GM23248 (cell line): Measurements from ENCODE around the gene ZNF189. TPM values are rescaled to one million over a fixed set of nuclear protein-coding genes. Genes with fewer than 3 reads are reported as not detected.

Source experiments
- DNase-seq: peaks from one replicate; pipeline ENCODE4 v3.0.0-alpha.2; 2015
- H2AFZ ChIP-seq: fragments of 200-600 bp; sonication (generic); 2 replicates; pipeline ENCODE4 v1.6.1; 2016; ENCODE audit warnings: antibody characterized with exemption
- H3F3A ChIP-seq: fragments of 200-600 bp; sonication (generic); 2 replicates; pipeline ENCODE4 v1.6.1; 2016; ENCODE audit warnings: mild to moderate bottlenecking, antibody characterized with exemption, mixed run types; ENCODE audit not compliant: insufficient read depth
- H3K27ac ChIP-seq: fragments of 200-600 bp; sonication (generic); 2 replicates; pipeline ENCODE4 v1.5.1; 2016; ENCODE audit warnings: mild to moderate bottlenecking
- H3K27me3 ChIP-seq: fragments of 200-600 bp; sonication (generic); replicated peaks from 2 replicates; pipeline ENCODE4 v1.6.1; 2016; ENCODE audit warnings: mild to moderate bottlenecking; ENCODE audit not compliant: insufficient read depth
- H3K36me3 ChIP-seq: fragments of 200-600 bp; sonication (generic); 2 replicates; pipeline ENCODE4 v1.6.1; 2016; ENCODE audit warnings: low read depth, mild to moderate bottlenecking
- H3K4me1 ChIP-seq: fragments of 200-600 bp; sonication (generic); 2 replicates; pipeline ENCODE4 v1.6.1; 2016; ENCODE audit warnings: mild to moderate bottlenecking; ENCODE audit not compliant: insufficient read depth
- H3K4me2 ChIP-seq: fragments of 200-600 bp; sonication (generic); one replicate; pipeline ENCODE4 v1.6.1; 2016; ENCODE audit warnings: mild to moderate bottlenecking; ENCODE audit not compliant: unreplicated experiment
- H3K4me3 ChIP-seq: fragments of 200-600 bp; sonication (generic); 2 replicates; pipeline ENCODE4 v1.5.1; 2016; ENCODE audit warnings: mild to moderate bottlenecking
- H3K79me2 ChIP-seq: fragments of 200-600 bp; sonication (generic); 2 replicates; pipeline ENCODE4 v1.6.1; 2016; ENCODE audit warnings: mild to moderate bottlenecking; ENCODE audit not compliant: insufficient read depth
- H3K9ac ChIP-seq: fragments of 200-600 bp; sonication (generic); 2 replicates; pipeline ENCODE4 v1.6.1; 2016; ENCODE audit warnings: mild to moderate bottlenecking
- H3K9me2 ChIP-seq: fragments of 200-600 bp; sonication (generic); 2 replicates; pipeline ENCODE4 v1.6.1; 2016; ENCODE audit warnings: mixed run types, mild to moderate bottlenecking, moderate library complexity; ENCODE audit not compliant: insufficient read depth
- H3K9me3 ChIP-seq: fragments of 200-600 bp; sonication (generic); one replicate; pipeline ENCODE4 v1.6.1; 2017; ENCODE audit warnings: low read depth
- H4K20me1 ChIP-seq: fragments of 200-600 bp; sonication (generic); 2 replicates; pipeline ENCODE4 v1.6.0; 2016; ENCODE audit not compliant: insufficient read depth
- EZH2 ChIP-seq: fragments of 200-600 bp; sonication (generic); IDR thresholded peaks from 2 replicates; pipeline ENCODE4 v1.6.1; 2018; ENCODE audit warnings: antibody characterized with exemption, mild to moderate bottlenecking; ENCODE audit not compliant: insufficient read depth, poor library complexity, severe bottlenecking
- EZH2phosphoT487 ChIP-seq: fragments of 200-600 bp; sonication (generic); IDR thresholded peaks from 2 replicates; pipeline ENCODE4 v1.6.1; 2018; ENCODE audit warnings: antibody characterized with exemption, moderate library complexity, mild to moderate bottlenecking, low read depth; ENCODE audit not compliant: insufficient read depth
- WGBS, 2 experiments: methylation state at CpG; one replicate each; pipeline ENCODE4 v1.1.6; 2015 to 2017; ENCODE audit warnings: low lambda C conversion rate in 2 of 2, low coverage in 1 of 2; ENCODE audit errors: missing lambda C conversion rate in 2 of 2; 5-methylcytosine and 5-hydroxymethylcytosine counted together
- in situ Hi-C: fragments of 300-500 bp; cut with MboI; formaldehyde crosslinking; loops from 2 replicates; pipeline ENCODE4 v1.15.0; 2020
- polyA plus RNA-seq: library from polyadenylated mRNA; unstranded; fragments of >200 nt; fragmentation: Nextera tagmentation; extraction: Ambion mirVana; gene quantifications from 2 replicates; pipeline ENCODE4 v1.2.1, GENCODE V29; 2016
- total RNA-seq: library from RNA; depleted of rRNA; stranded (reverse); fragments of >200 nt; shearing (Covaris generic); gene quantifications from 2 replicates; pipeline ENCODE4 v1.2.3, GENCODE V29; 2014

ZNF189 gene
- total and polyA plus RNA-seq, 2 experiments from 2014 or later = 7.0 to 10.2 TPM

DNA sequence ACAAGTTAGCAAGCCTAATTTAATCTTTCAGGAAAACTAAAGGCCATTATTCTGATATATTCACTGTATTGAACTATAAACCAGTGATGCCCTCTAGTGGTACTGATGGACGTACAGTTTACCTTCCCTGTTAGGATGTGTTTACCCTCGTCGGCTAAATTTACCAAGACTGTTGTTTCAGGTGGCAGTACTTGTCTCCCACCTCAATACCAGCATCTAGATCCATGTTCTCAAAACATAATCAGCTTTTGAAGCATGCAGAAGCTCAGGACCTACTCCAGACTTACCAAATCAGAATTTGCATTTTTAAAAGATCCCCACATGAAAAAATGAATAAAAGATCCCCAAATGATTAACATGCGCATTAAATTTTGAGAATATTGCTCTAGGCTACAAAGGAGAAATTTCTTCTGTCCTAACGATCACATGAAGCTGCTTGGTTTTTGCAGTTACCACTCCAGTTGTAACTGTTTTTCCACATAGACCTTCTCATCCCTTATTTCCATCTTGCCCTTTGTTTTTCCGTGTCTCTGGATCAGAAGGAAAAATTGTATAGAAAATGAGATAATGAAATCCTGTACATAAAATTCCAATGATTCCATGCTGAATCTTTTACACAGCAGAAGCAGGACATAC is 10.7 kb upstream of the ZNF189 start:
- Histone ChIP-seq H3K4me2 (no peak overlapping the region), H3K9me2 (no peaks in the 10 kb centered on the region), H2AFZ (no peak overlapping the region), H4K20me1 (peaks cover 7% of the 10 kb centered on the region; the same call in 1 of the 2 replicates), H3K36me3 (peaks cover 12% of the 10 kb centered on the region), H3K27ac (no peak overlapping the region), H3K4me3 (no peak overlapping the region), H3K4me1 (peaks cover 6% of the 10 kb centered on the region; the same call in 1 of the 2 replicates), H3K27me3 (no peaks in the 10 kb centered on the region), H3K9ac (no peak overlapping the region), H3F3A (peaks cover 10% of the 10 kb centered on the region; the same call in 1 of the 2 replicates), H3K79me2 (peaks cover 24% of the 10 kb centered on the region), H3K9me3 (no peaks in the 10 kb centered on the region)
- TF ChIP-seq EZH2 (no peak), EZH2phosphoT487 (no peak)
- in situ Hi-C loops = no loop called here
- DNase-seq = peak; percentile 75
- WGBS, 2 experiments = 77 to 79% methylated on average over 6 of the region's 6 CpGs

DNA sequence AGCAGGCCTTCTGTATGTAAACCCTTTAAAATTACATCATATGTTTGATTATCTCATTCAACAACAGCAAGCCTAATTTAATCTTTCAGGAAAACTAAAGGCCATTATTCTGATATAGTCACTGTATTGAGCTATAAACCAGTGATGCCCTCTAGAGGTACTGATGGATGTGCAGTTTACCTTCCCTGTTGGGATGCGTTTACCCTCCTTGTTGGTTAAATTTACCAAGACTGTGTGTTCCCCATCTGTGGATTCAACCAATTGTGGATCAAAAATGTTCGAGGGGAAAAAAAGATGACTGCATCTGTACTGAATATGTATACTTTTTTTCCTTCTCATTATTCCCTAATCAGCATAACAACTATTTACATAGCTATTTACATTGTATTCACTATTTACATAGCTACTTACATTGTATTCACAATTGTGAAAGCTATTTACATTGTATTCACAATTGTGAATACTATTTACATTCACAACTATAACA is 10.1 kb upstream of the ZNF189 start:
- H2AFZ ChIP-seq = no peak overlapping the region
- H3K36me3 ChIP-seq = peaks cover 12% of the 10 kb centered on the region
- H3K9me2 ChIP-seq = no peaks in the 10 kb centered on the region
- H3K4me1 ChIP-seq = peaks cover 1% of the 10 kb centered on the region; the same call in 1 of the 2 replicates
- H3K79me2 ChIP-seq = peaks cover 30% of the 10 kb centered on the region
- TF ChIP-seq EZH2phosphoT487 (no peak), EZH2 (no peak)
- no peak overlapping the region for H3K4me2 ChIP-seq
- peak; percentile 30 for DNase-seq
- H3K4me3 ChIP-seq = no peak overlapping the region
- H3K9ac ChIP-seq = no peak overlapping the region
- in situ Hi-C loops = no loop called here
- 91 to 94% methylated on average over 2 of the region's 2 CpGs for WGBS, 2 experiments
- no peaks in the 10 kb centered on the region for H3K9me3 ChIP-seq
- peaks cover 10% of the 10 kb centered on the region; the same call in 1 of the 2 replicates for H3F3A ChIP-seq
- H4K20me1 ChIP-seq = peaks cover 9% of the 10 kb centered on the region; the same call in 1 of the 2 replicates
- H3K27me3 ChIP-seq = no peaks in the 10 kb centered on the region
- H3K27ac ChIP-seq = no peak overlapping the region

DNA sequence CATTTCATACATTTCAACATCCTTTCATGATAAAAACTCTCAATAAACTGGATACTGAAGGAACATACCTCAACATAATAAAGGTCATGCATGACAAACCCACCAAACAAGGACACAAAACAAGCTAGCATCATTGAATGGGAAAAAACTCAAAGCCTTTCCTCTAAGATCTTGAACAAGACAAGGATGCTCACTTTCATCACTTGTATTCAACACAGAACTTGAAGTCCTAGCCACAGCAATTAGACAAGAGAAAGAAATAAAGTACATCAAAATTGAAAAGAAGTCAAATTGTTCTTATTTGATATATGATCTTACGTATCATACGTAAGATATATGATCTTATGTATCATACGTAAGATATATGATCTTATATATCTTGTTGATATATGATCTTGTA is 5.5 kb upstream of the ZNF189 start:
- Histone ChIP-seq H3F3A (peaks cover 6% of the 10 kb centered on the region; the same call in 1 of the 2 replicates), H3K36me3 (peaks cover 22% of the 10 kb centered on the region), H3K9me2 (no peaks in the 10 kb centered on the region), H3K4me3 (no peak overlapping the region), H3K9ac (no peak overlapping the region), H3K9me3 (no peaks in the 10 kb centered on the region), H2AFZ (no peak overlapping the region), H3K4me1 (no peaks in the 10 kb centered on the region; the same call in 1 of the 2 replicates), H3K27ac (no peak overlapping the region), H3K27me3 (no peaks in the 10 kb centered on the region), H4K20me1 (peaks cover 9% of the 10 kb centered on the region; the same call in 1 of the 2 replicates), H3K79me2 (peaks cover 76% of the 10 kb centered on the region), H3K4me2 (no peak overlapping the region)
- no peak for DNase-seq
- 97 to 98% methylated on average over 3 of the region's 3 CpGs for WGBS, 2 experiments
- TF ChIP-seq EZH2phosphoT487 (no peak), EZH2 (no peak)
- in situ Hi-C loops = no loop called here

DNA sequence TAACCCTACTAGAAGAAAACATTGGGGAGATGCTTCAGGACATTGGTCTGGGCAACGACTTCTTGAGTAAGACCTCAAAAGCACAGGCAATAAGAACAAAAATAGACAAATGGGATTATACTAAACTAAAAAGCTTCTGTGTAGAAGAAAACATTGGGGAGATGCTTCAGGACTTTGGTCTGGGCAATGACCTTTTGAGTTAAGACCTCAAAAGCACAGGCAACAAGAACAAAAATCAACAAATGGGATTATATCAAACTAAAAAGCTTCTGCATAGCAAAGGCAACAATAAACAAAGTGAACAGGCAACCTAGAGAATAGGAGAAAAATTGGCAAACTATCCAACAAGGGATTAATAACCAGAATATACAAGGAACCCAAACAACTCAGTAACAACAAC is 4.0 kb upstream of the ZNF189 start:
- no peaks in the 10 kb centered on the region for H3K27me3 ChIP-seq
- in situ Hi-C loops = no loop called here
- no peak for DNase-seq
- no peaks in the 10 kb centered on the region for H3K9me3 ChIP-seq
- peaks cover 9% of the 10 kb centered on the region; the same call in 1 of the 2 replicates for H4K20me1 ChIP-seq
- no peak overlapping the region for H3K4me2 ChIP-seq
- H3K79me2 ChIP-seq = peaks cover 87% of the 10 kb centered on the region
- H3F3A ChIP-seq = no peaks in the 10 kb centered on the region; the same call in 1 of the 2 replicates
- peaks cover 17% of the 10 kb centered on the region for H3K36me3 ChIP-seq
- no peak overlapping the region for H2AFZ ChIP-seq
- 100% methylated on average over 1 of the region's 1 CpG for WGBS, 2 experiments
- H3K9ac ChIP-seq = no peak overlapping the region
- no peak overlapping the region for H3K27ac ChIP-seq
- peaks cover 3% of the 10 kb centered on the region for H3K4me1 ChIP-seq
- H3K4me3 ChIP-seq = no peak overlapping the region
- H3K9me2 ChIP-seq = no peaks in the 10 kb centered on the region
- no peak for TF ChIP-seq EZH2phosphoT487
- no peak for TF ChIP-seq EZH2
